GM21737 (cell line): Measurements from ENCODE around the gene INPP4B.

Experiments used
- ATAC-seq: cut with Tn5 transposase; IDR thresholded peaks from one replicate; pipeline ENCODE4 v1.9.1; 2021; ENCODE audit warnings: mild to moderate bottlenecking, moderate library complexity; ENCODE audit not compliant: unreplicated experiment

The INPP4B gene

DNA sequence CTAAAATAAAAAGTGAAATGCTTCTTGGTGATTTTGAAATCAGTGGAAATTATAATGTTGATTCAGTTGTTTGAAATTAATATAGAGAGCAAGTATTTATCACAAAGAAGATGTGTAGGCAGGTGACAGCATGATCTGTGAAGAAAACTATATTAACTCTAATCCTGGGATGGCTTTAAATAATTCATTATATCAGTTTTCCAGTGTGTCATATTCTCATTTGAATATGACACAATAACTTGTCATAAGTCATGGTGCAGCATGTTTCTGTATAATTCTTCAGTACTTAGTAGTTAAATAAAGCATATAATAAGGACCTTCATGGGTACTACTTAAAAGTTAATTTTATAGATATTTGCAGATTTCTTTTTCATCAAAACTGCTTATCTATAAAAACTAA, 573.6 kb downstream of the INPP4B start:
- ATAC-seq = no peak

DNA sequence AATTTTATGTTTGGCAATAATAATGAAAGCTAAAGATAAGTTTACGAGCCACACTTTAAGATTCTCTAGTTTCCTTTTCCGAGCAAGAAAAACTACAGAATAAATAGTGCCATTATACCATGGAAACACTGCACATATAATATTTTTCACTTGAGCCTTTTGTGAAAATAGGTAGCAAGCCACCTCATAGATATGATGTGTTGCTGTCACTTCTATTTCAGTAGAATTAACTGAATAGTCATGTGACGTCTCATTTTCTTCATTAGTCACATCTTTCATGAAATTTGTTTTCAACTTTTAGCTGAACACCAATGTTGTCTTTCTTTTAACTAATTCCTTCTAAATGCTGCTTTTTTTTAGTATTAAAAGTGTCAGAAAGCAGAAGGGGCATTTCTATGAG, 574.3 kb downstream of the INPP4B start:
- ATAC-seq = no peak

DNA sequence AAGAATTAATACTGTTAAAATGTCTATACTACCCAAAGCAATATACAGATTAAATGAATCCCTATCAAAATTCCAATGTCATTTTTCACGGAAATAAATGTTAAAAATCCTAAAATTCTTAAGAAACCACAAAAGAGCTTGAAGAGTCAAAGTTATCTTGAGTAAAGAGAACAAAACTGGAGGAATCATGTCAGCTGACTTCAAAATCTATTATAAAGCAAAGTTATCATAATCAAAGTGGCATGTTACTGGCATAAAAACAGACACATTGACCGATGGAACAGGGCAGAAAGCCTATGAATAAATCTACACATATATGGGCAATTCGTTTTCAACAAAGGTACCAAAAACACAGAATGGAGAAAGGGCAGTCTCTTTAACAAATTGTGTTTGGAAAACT, 579.0 kb downstream of the INPP4B start:
- no peak for ATAC-seq

DNA sequence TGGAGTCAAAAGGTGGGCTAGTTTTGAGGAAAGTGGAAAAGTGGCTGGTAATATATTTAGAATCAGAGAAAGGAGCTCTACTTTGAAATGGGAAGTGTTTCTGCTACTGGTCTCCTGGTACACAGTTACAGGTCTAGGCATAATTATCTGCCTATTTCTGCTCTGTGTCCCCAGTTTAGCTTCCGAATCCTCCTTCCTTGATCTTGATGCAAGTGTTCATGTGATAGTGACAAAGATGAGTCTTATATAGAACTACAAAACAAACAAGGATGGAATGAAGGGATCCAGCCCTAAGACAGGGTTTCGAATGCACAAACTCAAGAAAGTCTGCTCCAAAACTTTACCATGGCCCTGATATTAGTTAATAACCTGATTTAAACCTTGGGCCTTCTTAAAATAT, 580.2 kb downstream of the INPP4B start:
- no peak for ATAC-seq

DNA sequence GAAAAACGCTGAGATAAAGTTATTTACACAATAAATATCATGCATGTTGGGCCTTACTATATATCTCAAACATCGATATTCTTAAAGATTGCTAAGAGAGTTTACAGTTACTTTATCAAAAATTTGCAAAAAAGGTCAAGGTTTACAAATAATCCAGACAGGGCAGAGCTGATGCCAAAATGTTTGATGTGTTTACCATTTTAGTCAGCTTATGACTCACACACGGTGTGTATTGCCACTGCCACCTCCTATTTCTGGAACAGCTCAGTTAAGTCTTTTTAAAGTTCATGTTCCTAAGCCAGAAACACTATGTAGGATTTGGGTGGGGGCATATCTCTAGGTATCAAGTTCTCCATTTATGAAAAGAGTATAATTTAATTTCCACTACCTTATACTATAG, 580.6 kb downstream of the INPP4B start:
- ATAC-seq = no peak

DNA sequence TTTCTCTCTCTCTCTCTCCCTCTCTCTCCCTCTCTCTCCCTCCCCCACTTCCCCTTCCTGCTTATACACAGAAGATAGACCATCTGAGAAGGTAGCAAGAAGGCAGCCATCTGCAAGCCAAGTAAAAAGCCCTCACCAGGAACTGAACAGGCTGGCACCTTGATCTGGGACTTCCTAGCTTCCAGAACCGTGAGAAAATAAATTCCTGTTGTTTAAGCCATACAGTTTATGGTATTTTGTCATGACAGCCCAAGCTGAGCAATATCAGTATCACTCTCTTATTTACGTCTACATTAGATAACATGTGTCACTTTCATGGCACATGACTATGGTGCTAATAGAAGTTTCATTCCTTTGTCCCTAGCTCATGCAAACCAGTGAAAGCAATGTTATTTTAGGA, 581.1 kb downstream of the INPP4B start:
- ATAC-seq = no peak

DNA sequence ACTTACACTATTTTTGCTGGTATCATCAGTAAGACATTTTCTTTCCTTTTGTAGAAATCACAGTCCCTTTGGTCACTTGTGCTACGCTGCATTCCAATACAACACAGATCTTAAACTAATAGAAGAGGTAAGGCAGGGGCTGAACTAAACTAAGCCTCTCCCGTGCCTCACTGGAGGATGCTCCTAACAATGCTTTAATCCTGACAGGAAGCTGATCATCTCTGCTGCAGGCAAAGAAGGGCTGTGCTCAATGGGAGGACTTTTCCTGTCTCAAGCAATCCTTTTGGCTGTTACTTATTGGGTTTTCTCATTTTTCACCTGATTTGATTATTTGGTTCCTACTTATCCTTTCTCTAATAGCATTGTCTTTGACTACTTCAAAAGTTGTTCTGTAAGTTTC, 583.1 kb downstream of the INPP4B start:
- no peak for ATAC-seq

DNA sequence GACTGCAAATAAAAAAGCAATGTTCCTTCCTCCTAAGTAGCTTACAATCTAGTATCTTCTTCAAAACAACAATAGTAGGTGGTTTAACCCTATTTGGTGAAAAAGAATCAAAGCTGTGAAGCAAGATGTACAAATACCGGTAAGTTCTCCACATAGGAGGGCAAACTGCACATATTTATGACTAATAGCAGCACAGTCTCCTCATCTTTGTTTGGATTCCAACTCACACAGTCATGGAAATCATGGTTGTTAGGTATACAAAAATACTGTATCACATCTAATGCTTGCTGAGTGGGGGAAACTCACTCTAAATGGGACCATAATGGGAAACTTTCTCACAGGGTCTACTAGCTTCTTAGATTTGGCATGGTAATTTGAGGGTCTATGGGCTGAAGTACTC, 597.2 kb downstream of the INPP4B start:
- ATAC-seq = no peak

DNA sequence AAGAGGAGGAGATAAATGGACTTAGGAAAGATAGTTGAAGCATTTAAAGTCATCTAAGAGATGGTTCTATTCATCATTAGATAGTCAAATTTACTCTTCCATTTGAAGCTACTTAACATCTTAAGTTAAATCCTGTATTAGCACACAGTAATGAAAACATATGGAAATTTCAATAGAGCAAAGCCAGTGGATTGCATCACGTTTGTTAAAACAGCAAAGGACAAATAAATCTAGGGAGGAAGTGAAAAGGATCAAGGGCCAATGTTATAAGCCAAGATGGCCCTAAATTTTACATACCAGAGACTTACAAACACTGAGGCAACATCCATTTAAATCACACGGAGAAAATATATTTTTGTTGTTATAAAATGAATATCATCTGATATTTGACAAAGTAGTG, 602.8 kb downstream of the INPP4B start:
- no peak for ATAC-seq

DNA sequence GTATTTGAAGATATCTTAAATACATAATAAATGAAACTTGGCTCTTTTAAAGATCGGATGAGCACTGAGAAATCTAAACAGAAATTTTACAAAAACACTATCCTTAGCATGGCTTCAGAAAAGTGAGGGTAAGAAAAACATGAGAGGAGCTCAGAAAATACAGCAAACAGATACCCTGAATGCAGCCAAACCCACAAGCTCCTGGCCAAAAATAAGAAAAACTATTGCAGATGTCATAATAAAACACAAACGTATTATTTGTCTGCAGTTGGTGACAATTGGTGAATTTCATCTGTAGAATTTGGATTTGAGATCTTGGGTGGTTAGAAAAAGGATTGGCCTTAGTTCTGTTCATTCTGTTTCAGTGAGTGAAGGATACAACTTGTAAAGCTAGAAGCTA, 603.9 kb downstream of the INPP4B start:
- ATAC-seq = no peak

DNA sequence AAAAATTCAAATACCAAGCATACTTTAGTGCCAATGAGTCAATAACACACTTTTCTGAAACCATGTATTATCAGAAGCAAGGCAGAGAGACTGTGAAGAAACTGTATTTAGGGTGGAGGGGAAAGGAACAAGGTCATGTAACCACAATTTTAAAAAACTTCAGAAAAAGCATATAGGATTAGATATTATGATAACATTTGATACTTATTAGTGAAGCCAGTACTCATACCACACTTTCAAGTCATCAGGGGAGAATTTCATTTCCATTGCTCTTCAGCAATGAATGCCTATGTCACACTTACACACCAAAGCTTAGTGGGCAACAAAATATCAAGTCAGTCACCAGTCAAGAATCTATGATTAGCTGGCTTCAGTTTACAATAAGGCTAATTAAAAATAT, 607.5 kb downstream of the INPP4B start:
- ATAC-seq = no peak

DNA sequence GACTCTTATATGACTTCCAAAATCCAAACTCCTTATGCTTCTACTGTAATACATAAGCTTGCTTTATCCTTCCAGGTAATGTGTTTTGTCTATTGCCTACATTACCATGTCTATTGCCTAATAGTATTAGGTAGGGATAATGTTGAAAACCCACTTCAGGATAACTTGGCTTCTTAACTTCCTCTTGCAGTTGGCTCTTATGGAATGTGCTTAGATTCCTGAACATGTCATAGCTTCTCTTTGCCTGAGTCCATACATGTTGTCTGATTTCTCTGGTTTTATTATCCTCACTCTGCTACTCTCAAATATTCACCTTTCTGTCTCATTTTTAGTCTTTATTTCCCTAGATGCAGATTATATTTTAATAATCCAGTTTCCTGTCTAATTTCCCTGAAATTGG, 609.8 kb downstream of the INPP4B start:
- no peak for ATAC-seq

DNA sequence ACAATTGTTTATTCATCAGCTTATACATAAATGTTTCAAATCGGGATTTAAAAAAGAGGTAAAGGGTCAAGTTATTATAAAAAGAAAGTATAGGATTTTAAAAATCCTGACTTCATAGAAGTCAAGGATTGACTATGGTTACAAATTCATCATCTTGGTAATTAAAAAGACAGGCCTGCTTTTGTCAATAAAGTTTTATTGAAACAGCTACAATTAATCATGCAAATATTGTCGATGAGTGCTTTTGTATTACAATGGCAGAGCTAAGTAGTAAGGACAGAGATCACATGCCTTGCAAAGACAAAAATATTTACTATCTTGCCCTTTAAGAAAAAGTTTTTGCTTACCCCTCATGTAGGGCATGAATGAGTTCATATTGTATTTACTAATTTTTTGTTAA, 614.3 kb downstream of the INPP4B start:
- no peak for ATAC-seq

DNA sequence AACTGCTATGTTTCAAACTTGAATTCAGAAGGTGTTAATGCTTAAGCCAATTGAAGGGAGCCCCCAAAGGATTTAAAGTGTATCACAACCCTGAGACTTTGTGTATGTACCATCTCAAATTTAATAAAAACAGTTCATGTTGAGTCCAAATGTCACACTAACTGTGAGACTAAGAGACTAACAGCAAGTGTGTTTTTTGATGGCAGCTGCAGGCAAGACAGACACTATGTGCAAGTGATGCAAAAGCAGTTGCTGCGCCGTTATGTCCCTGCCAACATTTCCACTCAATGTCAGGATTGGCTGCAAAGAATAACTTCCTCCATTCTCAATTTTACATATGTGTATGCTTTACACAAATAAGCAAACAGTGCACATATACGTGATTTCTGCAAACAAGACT, 615.1 kb downstream of the INPP4B start:
- no peak for ATAC-seq

DNA sequence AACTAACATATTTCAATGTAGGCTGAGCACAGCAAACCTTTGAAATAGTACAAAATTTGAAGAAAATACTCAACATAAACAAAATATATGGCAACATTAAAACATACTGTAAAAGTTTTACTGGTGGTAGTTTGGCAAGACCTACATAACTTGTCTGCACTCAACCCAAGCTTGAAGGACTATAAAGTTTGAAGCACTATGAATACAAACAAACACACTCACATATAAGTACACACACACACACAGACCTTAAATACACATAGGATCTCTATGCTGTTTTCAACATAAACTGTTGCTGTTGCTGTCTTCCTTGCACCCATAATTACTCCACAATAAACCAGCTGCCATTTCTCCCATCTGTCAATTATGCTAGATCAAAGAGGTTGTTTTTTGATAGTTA, 620.1 kb downstream of the INPP4B start:
- no peak for ATAC-seq

DNA sequence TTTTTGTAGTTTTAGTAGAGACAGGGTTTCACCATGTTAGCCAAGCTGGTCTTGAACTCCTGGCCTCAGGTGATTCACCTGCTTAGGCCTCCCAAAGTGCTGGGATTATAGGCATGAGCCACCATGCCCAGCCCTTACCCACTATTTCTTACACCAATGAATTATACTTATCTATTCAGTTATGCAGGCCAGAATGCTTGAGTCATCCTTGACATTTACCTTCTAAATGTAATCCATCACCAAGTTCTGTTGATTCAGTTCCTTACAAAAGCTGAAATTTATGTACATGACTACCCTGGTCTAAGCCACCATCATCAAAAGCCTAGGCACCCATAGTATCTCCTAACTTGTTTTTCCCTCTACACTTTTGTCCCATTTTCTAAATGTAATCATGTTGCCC, 624.0 kb downstream of the INPP4B start:
- no peak for ATAC-seq

DNA sequence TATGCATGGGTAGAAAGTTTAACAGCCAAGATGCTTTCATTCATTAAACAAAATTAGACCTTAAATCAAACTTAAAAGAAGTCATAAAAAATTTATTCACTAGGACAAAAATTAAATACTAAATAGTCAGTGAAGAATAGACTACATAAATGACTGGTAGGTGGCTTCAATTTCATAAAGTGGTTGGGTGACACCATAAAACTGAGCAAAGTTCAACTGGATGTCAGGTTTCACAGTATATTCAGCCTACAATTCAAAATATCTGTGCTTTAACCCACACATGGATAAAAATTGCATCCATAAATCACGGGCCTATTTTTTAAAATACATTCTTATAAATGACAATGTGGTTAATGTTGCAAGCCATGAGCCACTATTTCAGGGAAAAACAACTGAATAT, 627.4 kb downstream of the INPP4B start:
- ATAC-seq = no peak

DNA sequence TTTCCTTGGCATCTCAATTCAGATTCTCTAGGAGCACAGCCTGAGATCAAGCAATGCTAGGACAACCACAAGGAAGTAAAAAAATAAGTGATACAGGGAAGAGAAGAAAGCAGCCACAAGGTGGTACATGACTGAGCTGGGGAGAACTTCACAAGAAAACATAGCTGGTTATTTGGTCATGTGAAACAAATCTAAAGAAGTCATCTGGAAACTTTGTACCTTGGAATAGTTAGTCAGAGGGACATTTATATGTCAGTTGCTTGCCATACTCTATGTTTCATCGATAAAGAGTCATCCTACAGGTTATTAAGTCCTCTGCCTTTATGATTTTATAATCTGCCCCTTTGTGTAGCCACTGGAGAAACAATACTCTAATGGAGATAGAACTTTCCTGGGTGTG, 634.7 kb downstream of the INPP4B start:
- ATAC-seq = no peak

DNA sequence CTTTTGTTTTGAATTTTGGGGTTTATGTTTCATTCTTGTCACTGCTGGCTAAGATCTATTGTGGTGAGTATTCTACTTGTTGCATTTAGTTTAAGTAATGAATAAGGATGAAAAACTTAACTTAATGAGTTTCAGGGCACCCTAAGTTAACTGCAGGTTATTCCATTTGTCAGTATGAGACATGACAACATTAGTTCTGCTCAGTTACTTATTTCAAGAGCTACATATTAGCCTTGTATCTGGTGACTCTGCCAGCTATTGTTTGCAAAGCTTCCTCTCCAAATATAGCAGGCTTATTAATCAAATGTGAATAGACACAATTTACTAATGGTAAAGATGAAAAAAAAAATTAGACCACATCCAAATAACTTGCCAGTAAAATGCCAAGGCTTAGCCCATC, 642.6 kb downstream of the INPP4B start:
- ATAC-seq = no peak

DNA sequence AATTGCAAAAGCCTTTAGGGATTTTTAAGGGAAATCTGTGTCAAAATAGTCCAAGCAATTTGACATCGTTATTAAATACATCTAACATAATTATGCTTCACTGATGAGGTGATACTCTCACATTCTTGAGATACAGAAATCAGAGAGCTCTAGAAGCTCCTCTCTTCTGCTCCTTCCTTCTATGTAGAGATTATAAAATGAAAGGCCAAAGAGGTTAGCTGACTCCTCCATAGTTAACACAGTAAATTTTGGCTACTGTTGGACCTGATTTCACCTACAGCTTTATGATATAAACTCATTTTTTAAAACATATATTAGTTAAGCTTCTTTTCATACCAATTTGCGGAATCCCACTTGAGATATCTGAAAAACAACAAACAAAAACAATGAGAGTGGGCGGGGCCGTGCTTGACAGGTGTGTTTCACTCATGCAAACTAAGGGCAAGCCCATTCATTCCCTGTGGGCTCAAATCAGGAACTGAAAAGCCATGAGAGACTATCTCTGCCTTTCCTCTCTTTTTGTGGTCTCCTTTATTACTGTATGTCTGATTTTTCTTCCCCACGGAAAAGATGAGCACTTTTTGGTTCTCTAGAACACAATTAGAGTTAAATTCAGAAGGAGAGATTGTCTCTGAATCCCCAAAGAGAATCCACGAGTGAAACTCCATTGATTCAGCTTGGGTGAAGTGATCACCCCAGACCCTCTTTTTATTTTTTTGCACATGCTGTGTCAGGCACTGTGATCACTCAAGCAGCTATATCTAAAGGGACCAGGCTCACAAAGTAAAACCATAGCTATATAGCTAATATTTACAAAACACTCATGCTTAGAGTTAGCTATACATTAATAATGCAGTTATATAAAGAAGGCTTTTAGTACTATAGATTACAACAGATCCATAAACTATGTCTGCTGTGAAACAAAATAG, 643.4 kb downstream of the INPP4B start:
- no peak for ATAC-seq

DNA sequence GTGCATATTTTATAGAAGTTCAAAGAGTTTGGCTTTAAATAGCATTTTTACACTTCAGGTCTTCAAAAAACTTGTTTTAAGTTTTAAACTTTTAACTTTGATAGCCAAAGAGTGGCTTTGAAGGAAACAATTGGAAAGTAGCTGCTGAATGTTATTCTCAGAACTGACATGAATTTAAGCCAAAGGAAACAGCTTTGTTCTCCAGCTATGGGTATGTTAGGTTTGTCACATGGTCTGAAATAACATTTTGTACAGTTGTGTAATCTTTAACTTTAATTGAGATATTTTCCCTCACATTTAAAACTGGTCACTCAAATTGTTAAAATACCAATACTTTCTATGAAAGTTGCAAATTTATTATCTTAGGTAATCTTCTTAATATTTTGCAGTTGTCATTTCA, 645.1 kb downstream of the INPP4B start:
- ATAC-seq = no peak

DNA sequence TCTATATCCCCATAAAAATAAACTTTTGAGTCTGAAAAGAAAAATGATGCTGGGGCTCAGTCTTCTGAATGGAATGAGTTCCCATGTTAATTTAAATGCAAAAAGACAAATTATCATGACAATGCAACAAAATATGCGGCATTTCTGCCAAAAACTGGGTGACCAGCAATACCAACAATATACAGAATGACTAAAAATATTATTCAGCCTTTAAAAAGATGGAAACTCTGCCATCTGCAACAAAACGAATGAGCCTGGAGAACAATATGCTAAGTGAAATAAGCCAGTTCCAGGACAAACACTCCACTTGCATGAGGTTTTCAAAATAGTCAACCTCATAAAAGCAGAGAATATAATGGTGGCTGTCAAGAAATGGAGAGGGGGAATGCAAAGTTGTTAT, 651.2 kb downstream of the INPP4B start:
- no peak for ATAC-seq

DNA sequence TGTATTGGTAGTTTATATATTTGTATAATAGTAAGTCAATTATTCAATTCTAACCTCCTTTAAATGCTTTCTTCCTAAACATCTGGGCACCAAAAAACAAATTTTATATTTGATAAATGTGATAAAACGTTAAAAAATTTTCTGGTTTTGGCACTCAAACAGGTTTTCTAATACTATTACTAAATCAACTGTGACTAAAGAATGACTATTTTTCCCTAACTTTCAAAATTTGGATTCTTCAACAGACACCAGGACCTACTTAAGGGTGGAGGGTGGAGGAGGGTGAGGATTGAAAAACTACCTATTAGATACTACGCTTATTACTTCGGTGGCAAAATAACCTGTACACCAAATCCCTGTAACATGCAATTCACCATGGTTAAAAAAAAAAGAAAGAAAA, 654.2 kb downstream of the INPP4B start:
- no peak for ATAC-seq
